Measurements from ENCODE around the gene ST6GALNAC3.

GRCh38 chr1:76095802-76096201, 21.3 kb downstream of the ST6GALNAC3 start:
- TF ChIP-seq CTCF (IDR thresholded peaks at IDR 0.05), result no peak
- no peak for TF ChIP-seq REST (IDR thresholded peaks at IDR 0.05; ENCODE audit: insufficient read depth in 1 of 2, low read depth in 2 of 2, low read length in 1 of 2)
